ENCODE results near the gene VAV3.
"Not testable (repeated sequence)": the region's sequence is repeated elsewhere in the genome, so short reads cannot be mapped to it uniquely, and the experiment has no call there.

Gene VAV3

DNA sequence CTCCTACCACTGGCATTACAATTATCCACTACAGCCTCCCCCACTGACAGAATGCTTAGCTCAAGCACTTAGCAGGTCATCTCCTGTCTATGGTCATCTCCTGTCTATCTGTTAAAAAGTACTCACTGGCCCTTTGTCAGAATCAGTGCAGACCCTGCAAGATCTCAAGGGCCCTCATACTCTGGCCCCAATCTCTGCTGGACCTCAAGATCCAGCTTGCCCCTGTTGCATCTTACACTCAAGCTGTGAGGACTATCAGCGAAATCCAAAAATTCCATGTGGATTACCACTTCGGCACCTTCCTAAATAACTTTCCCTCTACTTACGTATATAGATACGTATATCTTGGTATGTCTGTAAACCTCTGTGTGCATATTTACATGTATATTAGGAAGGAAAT lies 101.6 kb downstream of the VAV3 start:
- H3K27ac Mint-ChIP-seq, result no peak overlapping the region
- no peak overlapping the region for H3K4me3 Mint-ChIP-seq
- H3K4me1 Mint-ChIP-seq, result peaks cover 4% of the 10 kb centered on the region
- H3K36me3 Mint-ChIP-seq (ENCODE audit: low read depth), result no peaks in the 10 kb centered on the region
- H3K9me3 Mint-ChIP-seq, result no peaks in the 10 kb centered on the region
- no peaks in the 10 kb centered on the region for H3K27me3 Mint-ChIP-seq (ENCODE audit: low read depth)
- TF ChIP-seq, protein P1, sequence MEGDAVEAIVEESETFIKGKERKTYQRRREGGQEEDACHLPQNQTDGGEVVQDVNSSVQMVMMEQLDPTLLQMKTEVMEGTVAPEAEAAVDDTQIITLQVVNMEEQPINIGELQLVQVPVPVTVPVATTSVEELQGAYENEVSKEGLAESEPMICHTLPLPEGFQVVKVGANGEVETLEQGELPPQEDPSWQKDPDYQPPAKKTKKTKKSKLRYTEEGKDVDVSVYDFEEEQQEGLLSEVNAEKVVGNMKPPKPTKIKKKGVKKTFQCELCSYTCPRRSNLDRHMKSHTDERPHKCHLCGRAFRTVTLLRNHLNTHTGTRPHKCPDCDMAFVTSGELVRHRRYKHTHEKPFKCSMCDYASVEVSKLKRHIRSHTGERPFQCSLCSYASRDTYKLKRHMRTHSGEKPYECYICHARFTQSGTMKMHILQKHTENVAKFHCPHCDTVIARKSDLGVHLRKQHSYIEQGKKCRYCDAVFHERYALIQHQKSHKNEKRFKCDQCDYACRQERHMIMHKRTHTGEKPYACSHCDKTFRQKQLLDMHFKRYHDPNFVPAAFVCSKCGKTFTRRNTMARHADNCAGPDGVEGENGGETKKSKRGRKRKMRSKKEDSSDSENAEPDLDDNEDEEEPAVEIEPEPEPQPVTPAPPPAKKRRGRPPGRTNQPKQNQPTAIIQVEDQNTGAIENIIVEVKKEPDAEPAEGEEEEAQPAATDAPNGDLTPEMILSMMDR (IDR thresholded peaks at IDR 0.05; ENCODE audit: unreplicated experiment in 3 of 3), result no peak

DNA sequence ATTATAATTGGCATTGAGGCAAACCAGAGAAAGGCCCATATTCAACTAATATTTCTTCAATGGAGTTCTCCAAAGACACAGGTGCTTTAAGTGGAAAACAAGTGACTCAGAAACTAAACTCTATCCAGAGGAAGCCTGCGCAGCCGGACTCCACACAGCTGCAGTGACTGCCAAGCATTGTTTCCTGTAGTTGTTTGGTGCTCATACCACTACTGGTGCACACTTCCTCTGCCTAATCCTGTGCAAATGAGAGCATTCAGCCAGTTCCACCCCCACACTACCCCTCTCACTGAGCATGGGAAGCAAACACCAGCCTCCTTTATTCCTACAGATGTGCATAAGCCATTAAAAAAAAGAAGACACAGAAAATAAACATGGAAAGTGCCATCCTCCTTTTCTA lies 102.9 kb downstream of the VAV3 start:
- no peaks in the 10 kb centered on the region for H3K9me3 Mint-ChIP-seq
- H3K27me3 Mint-ChIP-seq (ENCODE audit: low read depth), result no peaks in the 10 kb centered on the region
- H3K27ac Mint-ChIP-seq, result no peak overlapping the region
- H3K36me3 Mint-ChIP-seq (ENCODE audit: low read depth), result no peaks in the 10 kb centered on the region
- H3K4me1 Mint-ChIP-seq, result peaks cover 2% of the 10 kb centered on the region
- TF ChIP-seq, protein P1 (IDR thresholded peaks at IDR 0.05; ENCODE audit: unreplicated experiment in 3 of 3), result no peak
- no peak overlapping the region for H3K4me3 Mint-ChIP-seq

DNA sequence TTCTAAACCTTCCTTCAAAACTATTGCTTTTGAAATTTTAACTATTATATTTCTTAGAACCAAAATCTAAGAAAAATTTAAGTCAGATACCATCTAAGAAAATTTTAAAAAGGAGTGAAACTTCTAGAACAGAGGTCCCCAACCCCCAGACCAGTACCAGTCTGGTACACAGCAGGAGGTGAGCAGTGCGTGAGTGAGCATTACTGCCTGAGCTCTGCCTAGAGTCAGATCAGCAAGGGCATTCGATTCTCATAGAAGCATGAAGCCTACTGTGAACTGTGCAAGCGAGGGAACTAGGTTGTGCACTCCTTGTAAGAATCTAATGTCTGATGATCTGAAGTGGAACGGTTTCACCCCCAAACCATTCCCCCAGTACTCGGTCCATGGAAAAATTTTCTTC lies 106.7 kb downstream of the VAV3 start:
- Mint-ChIP-seq H3K27ac (no peak overlapping the region), H3K4me3 (no peak overlapping the region), H3K27me3 (ENCODE audit: low read depth) (no peaks in the 10 kb centered on the region)

DNA sequence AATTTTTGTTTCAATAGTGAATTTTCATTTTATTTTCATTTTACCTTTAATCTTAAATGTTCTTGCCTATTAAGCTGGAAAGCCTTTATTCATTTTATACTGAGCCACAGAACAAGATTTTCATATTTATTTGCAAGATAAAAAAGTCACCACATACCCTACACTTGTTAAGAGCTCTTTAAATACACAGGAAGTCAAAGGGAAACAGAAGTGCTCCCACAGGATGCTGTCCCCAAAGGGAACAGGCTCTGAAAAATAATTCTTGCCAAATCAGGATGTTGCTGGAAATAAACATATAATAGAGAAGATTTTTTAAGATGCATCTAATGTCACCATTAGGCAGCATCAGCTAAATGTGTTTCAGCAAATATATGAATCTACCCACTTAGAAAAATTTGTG lies 113.6 kb downstream of the VAV3 start:
- H3K4me1 Mint-ChIP-seq, result no peaks in the 10 kb centered on the region
- peaks cover 3% of the 10 kb centered on the region for H3K27me3 Mint-ChIP-seq (ENCODE audit: low read depth)
- no peak overlapping the region for H3K27ac Mint-ChIP-seq
- TF ChIP-seq, protein P1 (IDR thresholded peaks at IDR 0.05; ENCODE audit: unreplicated experiment in 3 of 3), result no peak
- no peaks in the 10 kb centered on the region for H3K36me3 Mint-ChIP-seq (ENCODE audit: low read depth)
- H3K4me3 Mint-ChIP-seq, result no peak overlapping the region
- peaks cover 24% of the 10 kb centered on the region for H3K9me3 Mint-ChIP-seq

More for the DNA sequence above, 106.7 kb downstream of the VAV3 start:
- Mint-ChIP-seq H3K4me1 (no peaks in the 10 kb centered on the region), H3K9me3 (no peaks in the 10 kb centered on the region), H3K36me3 (ENCODE audit: low read depth) (no peaks in the 10 kb centered on the region)
- TF ChIP-seq, protein P1 (IDR thresholded peaks at IDR 0.05; ENCODE audit: unreplicated experiment in 3 of 3), result no peak

DNA sequence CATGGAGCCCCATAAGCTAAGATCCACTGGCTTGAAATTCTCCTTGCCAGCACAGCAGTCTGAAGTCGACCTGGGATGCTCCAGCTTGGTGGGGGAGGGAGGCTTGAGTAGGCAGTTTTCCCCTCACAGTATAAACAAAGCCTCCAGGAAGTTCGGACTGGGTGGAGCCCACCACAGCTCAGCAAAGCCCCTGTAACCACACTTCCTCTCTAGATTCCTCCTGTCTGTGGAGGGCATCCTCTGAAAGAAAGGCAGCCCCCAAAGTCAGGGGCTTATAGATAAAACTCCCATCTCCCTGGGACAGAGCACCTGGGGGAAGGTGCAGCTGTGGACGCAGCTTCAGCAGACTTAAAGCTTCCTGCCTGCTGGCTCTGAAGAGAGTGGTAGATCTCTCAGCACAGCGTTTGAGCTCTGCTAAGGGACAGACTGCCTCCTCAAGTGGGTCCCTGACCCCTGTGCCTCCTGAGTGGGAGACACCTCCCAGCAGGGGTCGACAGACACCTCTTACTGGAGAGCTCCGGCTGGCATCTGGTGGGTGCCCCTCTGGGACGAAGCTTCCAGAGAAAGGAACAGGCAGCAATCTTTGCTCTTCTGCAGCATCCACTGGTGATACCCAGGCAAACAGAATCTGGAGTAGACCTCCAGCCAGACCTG lies 120.3 kb downstream of the VAV3 start:
- H3K4me3 Mint-ChIP-seq; H3K27ac Mint-ChIP-seq; H3K4me1 Mint-ChIP-seq; H3K36me3 Mint-ChIP-seq (ENCODE audit: low read depth); H3K27me3 Mint-ChIP-seq (ENCODE audit: low read depth): not testable (repeated sequence)
- H3K9me3 Mint-ChIP-seq, result peaks cover 34% of the 10 kb centered on the region

DNA sequence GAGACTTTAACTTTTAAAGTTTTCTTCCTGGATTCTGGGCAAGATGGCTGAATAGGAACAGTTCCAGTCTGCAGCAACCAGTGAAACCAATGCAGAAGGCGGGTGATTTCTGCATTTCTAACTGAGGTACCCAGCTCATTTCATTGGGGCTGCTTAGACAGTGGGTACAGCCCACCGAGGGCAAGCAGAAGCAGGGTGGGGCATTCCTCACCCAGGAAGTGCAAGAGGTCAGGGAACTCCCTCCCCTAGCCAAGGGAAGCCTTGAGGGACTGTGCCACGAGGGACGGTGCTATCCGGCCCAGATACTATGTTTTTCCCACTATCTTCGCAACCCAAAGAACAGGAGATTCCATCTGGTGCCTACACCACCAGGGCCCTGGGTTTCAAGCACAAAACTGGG lies 121.0 kb downstream of the VAV3 start:
- H3K36me3 Mint-ChIP-seq (ENCODE audit: low read depth), result no peaks in the 10 kb centered on the region
- TF ChIP-seq, protein P1 (IDR thresholded peaks at IDR 0.05; ENCODE audit: unreplicated experiment in 3 of 3), result no peak
- peaks cover 6% of the 10 kb centered on the region for H3K4me1 Mint-ChIP-seq
- H3K27me3 Mint-ChIP-seq (ENCODE audit: low read depth), result no peaks in the 10 kb centered on the region
- H3K9me3 Mint-ChIP-seq, result peaks cover 30% of the 10 kb centered on the region
- no peak overlapping the region for H3K4me3 Mint-ChIP-seq
- no peak overlapping the region for H3K27ac Mint-ChIP-seq

Measured in nephron (organoid).